ENCODE measurements around the gene CRYZL1. TPM values are rescaled to one million over a fixed set of nuclear protein-coding genes. Genes with fewer than 3 reads are reported as not detected.

The CRYZL1 gene
- 10 to 100 TPM; 63.9 to 64.2 TPM for total RNA-seq
- polyA plus RNA-seq: 10 to 100 TPM; 34.4 to 38.8 TPM

DNA sequence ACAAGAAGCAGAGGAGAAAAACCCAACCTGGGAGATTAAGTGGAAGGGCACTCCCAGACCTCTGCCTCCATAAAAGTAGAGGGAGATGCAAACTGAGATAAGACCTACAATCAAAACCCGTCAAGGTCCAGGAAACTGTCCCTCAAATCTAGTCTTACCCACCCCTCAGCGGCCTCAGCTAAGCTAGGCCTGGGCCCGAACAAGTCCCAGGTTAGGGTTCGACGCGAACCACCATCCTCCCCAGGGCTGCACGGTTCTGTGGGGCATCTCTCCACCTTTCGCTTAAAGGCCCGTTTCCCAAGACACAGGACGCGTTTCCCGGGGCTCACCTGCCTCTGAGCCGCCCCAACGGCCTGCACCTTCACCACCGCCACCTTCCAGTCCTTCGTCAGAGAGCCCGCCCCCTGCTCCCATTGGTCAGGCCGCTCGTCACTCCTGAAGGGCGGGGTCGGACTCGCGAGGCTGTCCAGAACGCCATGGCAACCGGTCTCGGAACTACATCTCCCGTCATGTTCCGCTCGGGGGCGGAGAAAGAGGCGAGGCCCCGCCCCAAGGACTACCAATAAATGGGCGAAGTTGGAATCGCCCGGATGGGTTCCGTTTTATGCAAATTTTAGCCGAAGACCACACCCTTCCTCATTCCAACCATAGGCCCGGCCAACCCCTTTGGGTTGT is at the start of gene CRYZL1:
TSS of gene CRYZL1 (minus strand) at position 390 of the 675 bp plus-strand sequence. CDS start 10,190 bp downstream, outside the sequence.
- H3K4me3 Mint-ChIP-seq: peak within 1 kb of the TSS; percentile 93 to 99 (median 98)
- intact Hi-C loops (cut with micrococcal nuclease): loop anchor here (1.0 to 5.0 kb wide), 10 partner anchors 99 to 1249 kb away; partner anchors contain the start of genes ATP5PO, CFAP298, DNAJC28 and GART
- CTCF ChIA-PET (ENCODE audit: partially characterized antibody): interaction anchor here (1.3 kb wide), 1 partner anchor 870 kb away, joined by 3 read pairs; the partner anchor contains the start of gene PAXBP1

DNA sequence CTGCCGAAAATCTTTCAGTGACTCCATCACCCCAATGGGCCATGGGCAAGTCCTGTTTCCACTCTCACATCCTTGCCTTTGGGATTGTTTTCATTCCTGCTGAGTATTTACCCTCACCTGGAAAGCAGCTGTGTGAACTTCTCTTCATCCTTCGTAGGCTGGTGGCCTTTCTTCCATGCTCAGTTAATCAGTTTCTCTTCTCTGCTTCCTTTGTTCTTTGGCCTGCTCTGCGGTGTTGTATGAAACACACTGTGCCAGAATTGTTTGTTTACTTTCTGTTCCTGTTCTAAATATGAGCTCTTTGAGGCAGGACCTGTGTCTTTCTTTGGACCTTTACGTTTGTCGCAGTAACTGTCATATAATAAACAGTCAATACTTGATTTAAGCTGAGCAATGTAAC is 49.3 kb upstream of the CRYZL1 start:
- ChIA-PET CTCF (ENCODE audit: partially characterized antibody) (no interaction called here), POLR2A (ENCODE audit: partially characterized antibody) (no interaction called here)
- Mint-ChIP-seq H3K4me3 (no peak overlapping the region), H3K36me3 (no peaks in the 10 kb centered on the region), H3K27ac (no peak overlapping the region), H3K27me3 (peaks cover 0 to 9% of the 10 kb centered on the region in 2 donors), H3K4me1 (peaks cover 0 to 2% (median 0%) of the 10 kb centered on the region in 4 donors), H3K9me3 (peaks cover 0 to 1% (median 0%) of the 10 kb centered on the region in 8 donors)
- no peaks in the 10 kb centered on the region for H3K27me3 ChIP-seq (ENCODE audit: insufficient read depth, low read length)
- DNase-seq: no peak
- no peak overlapping the region for H3K4me3 ChIP-seq (ENCODE audit: low read length in 2 of 2)
- H3K27ac ChIP-seq (ENCODE audit: low read depth, low read length): no peak overlapping the region
- no peaks in the 10 kb centered on the region for H3K9me3 ChIP-seq (ENCODE audit: control insufficient read depth in 1 of 2, low read length in 2 of 2)
- no peaks in the 10 kb centered on the region for H3K36me3 ChIP-seq (ENCODE audit: insufficient read depth, low read length)
- intact Hi-C loops (cut with micrococcal nuclease): no loop called here
- no peaks in the 10 kb centered on the region for H3K4me1 ChIP-seq (ENCODE audit: insufficient read depth, low read length)

More for the DNA sequence above, at the start of gene CRYZL1:
- Histone ChIP-seq H3K27ac (ENCODE audit: low read depth, low read length) (peak within 1 kb of the TSS; percentile 67), H3K4me3 (ENCODE audit: low read length in 2 of 2) (peak within 1 kb of the TSS; percentile 87 to 94), H3K9me3 (ENCODE audit: control insufficient read depth in 1 of 2, low read length in 2 of 2) (no peaks in the 10 kb centered on the region), H3K4me1 (ENCODE audit: insufficient read depth, low read length) (peaks cover 28% of the 10 kb centered on the region), H3K27me3 (ENCODE audit: insufficient read depth, low read length) (peaks cover 7% of the 10 kb centered on the region), H3K36me3 (ENCODE audit: insufficient read depth, low read length) (no peaks in the 10 kb centered on the region)
- Mint-ChIP-seq H3K27ac (peak within 1 kb of the TSS; percentile 88 to 100 (median 97)), H3K36me3 (peaks cover 6 to 11% of the 10 kb centered on the region in 2 donors), H3K4me1 (peaks cover 17 to 50% (median 28%) of the 10 kb centered on the region in 4 donors), H3K9me3 (no peaks in the 10 kb centered on the region), H3K27me3 (peaks cover 5 to 15% of the 10 kb centered on the region in 2 donors)
- POLR2A ChIA-PET (ENCODE audit: partially characterized antibody): interaction anchor here (1.1 to 2.2 kb wide), 2 partner anchors 98 to 162 kb away, joined by 4 to 11 read pairs; partner anchors contain the start of genes SON and TMEM50B
- DNase-seq: peak; percentile 100

DNA sequence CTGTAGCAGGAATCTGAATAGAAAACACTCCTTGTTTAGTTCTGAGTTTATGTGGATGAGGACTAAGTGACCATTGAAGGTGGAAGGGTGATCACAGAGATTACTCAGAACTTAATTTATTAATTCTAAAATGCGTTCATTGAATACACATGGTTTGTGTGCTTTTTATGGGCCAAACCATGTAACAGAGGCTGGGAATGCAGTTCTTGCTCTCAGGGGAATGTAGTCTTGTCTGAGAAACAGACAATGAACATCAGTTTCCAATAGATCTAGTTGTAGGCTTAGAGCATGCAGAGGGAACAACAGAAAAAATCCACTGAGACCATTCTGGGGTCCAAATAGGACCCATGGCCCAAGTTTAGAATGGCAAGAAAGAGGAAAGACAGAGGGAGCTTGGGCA is 46.8 kb upstream of the CRYZL1 start:
- Histone ChIP-seq H3K36me3 (ENCODE audit: insufficient read depth, low read length) (no peaks in the 10 kb centered on the region), H3K9me3 (ENCODE audit: control insufficient read depth in 1 of 2, low read length in 2 of 2) (no peaks in the 10 kb centered on the region), H3K27ac (ENCODE audit: low read depth, low read length) (no peak overlapping the region), H3K27me3 (ENCODE audit: insufficient read depth, low read length) (no peaks in the 10 kb centered on the region), H3K4me3 (ENCODE audit: low read length in 2 of 2) (no peak overlapping the region), H3K4me1 (ENCODE audit: insufficient read depth, low read length) (no peaks in the 10 kb centered on the region)
- H3K9me3 Mint-ChIP-seq: peaks cover 0 to 1% (median 0%) of the 10 kb centered on the region in 8 donors
- H3K4me1 Mint-ChIP-seq: peaks cover 0 to 2% (median 0%) of the 10 kb centered on the region in 4 donors
- ChIA-PET CTCF (ENCODE audit: partially characterized antibody) (no interaction called here), POLR2A (ENCODE audit: partially characterized antibody) (no interaction called here)
- no peak for DNase-seq
- H3K27me3 Mint-ChIP-seq: peaks cover 2 to 17% of the 10 kb centered on the region in 2 donors
- intact Hi-C loops (cut with micrococcal nuclease): no loop called here
- H3K4me3 Mint-ChIP-seq: no peak overlapping the region
- no peak overlapping the region for H3K27ac Mint-ChIP-seq
- H3K36me3 Mint-ChIP-seq: no peaks in the 10 kb centered on the region

DNA sequence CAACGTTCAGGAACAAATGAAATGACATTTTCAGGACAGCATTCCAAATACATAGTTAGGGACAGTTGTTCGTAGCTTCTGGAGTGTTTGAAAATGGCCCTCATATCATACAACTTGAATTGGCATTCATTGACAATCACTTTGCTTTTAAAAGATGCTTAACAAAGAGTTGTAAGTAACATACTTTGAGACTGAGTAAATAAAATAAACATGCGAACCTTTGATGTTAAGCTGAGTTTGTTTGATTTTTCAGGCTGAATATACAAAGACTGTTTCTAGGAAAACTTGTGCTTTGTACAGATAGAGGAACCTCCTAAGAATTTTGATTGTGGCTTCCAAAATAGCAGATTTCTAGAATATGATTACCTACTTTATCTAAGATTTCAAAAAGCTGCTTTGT is 46.1 kb upstream of the CRYZL1 start:
- no peaks in the 10 kb centered on the region for H3K36me3 ChIP-seq (ENCODE audit: insufficient read depth, low read length)
- no peak overlapping the region for H3K4me3 ChIP-seq (ENCODE audit: low read length in 2 of 2)
- intact Hi-C loops (cut with micrococcal nuclease): no loop called here
- POLR2A ChIA-PET (ENCODE audit: partially characterized antibody): no interaction called here
- Mint-ChIP-seq H3K27ac (no peak overlapping the region), H3K27me3 (peaks cover 3 to 19% of the 10 kb centered on the region in 2 donors), H3K4me3 (no peak overlapping the region), H3K4me1 (peaks cover 0 to 2% (median 0%) of the 10 kb centered on the region in 4 donors), H3K36me3 (no peaks in the 10 kb centered on the region), H3K9me3 (peaks cover 0 to 1% (median 0%) of the 10 kb centered on the region in 8 donors)
- no peaks in the 10 kb centered on the region for H3K9me3 ChIP-seq (ENCODE audit: control insufficient read depth in 1 of 2, low read length in 2 of 2)
- H3K27me3 ChIP-seq (ENCODE audit: insufficient read depth, low read length): no peaks in the 10 kb centered on the region
- DNase-seq: no peak
- no peaks in the 10 kb centered on the region for H3K4me1 ChIP-seq (ENCODE audit: insufficient read depth, low read length)
- no peak overlapping the region for H3K27ac ChIP-seq (ENCODE audit: low read depth, low read length)
- CTCF ChIA-PET (ENCODE audit: partially characterized antibody): no interaction called here

DNA sequence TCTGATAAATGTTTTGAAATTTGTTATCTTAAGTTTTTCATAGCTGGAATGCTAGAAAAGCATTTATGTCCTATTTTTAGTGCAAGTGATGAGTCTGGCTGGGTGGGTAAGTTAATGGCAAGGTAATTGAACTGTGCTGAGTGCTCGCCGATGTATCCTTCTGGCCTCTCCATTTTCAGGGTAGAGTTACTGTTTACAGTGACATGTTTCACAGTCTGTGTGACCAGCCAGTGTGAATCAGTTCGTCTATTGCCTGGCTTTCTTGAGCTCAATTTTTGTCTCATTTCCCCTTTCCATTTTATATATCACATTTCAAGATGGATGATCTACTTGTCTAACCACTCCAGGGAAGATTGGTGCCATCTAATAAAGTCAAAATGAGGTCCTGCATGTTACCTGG is 44.8 kb upstream of the CRYZL1 start:
- peaks cover 3 to 19% of the 10 kb centered on the region in 2 donors for H3K27me3 Mint-ChIP-seq
- H3K9me3 Mint-ChIP-seq: no peaks in the 10 kb centered on the region
- no peaks in the 10 kb centered on the region for H3K36me3 Mint-ChIP-seq
- peaks cover 0 to 2% (median 0%) of the 10 kb centered on the region in 4 donors for H3K4me1 Mint-ChIP-seq
- Histone ChIP-seq H3K4me3 (ENCODE audit: low read length in 2 of 2) (no peak overlapping the region), H3K9me3 (ENCODE audit: control insufficient read depth in 1 of 2, low read length in 2 of 2) (no peaks in the 10 kb centered on the region), H3K27ac (ENCODE audit: low read depth, low read length) (no peak overlapping the region), H3K27me3 (ENCODE audit: insufficient read depth, low read length) (no peaks in the 10 kb centered on the region), H3K4me1 (ENCODE audit: insufficient read depth, low read length) (no peaks in the 10 kb centered on the region), H3K36me3 (ENCODE audit: insufficient read depth, low read length) (no peaks in the 10 kb centered on the region)
- no peak overlapping the region for H3K4me3 Mint-ChIP-seq
- ChIA-PET POLR2A (ENCODE audit: partially characterized antibody) (no interaction called here), CTCF (ENCODE audit: partially characterized antibody) (interaction anchor here (0.6 kb wide), 1 partner anchor 261 kb away, joined by 3 read pairs; no protein-coding TSS in a partner anchor)
- H3K27ac Mint-ChIP-seq: no peak overlapping the region
- DNase-seq: no peak
- intact Hi-C loops (cut with micrococcal nuclease): no loop called here

DNA sequence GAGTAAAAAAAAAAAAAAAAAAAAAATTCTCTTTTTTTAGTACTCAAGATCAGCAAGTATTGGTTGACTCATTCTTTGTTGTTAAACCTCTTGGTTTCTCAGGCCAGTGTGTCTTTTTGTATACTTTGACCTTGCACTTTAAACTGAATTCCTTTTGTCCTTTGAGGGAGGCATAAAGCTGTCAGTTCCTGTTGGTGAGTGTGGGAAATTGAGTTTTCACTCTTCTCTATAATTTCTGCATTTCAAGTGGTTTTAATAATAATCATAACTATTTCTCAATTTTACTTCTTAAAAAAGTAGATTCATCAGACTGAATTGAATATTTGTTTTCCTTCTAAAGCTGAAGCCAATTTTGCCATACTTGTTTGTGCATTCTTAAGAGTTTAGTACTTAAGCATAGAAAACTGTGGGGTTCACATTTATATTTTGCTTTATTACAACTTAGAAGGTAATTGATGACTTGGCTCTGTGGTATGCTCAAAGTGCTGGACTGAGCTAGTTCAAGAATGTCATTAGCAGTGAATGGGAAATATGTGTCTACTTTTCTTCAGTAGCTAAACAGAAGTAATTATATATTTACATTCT is 44.2 kb upstream of the CRYZL1 start:
- H3K9me3 Mint-ChIP-seq: no peaks in the 10 kb centered on the region
- intact Hi-C loops (cut with micrococcal nuclease): no loop called here
- Histone ChIP-seq H3K9me3 (ENCODE audit: control insufficient read depth in 1 of 2, low read length in 2 of 2) (no peaks in the 10 kb centered on the region), H3K4me3 (ENCODE audit: low read length in 2 of 2) (no peak overlapping the region), H3K27ac (ENCODE audit: low read depth, low read length) (no peak overlapping the region), H3K36me3 (ENCODE audit: insufficient read depth, low read length) (no peaks in the 10 kb centered on the region), H3K27me3 (ENCODE audit: insufficient read depth, low read length) (no peaks in the 10 kb centered on the region), H3K4me1 (ENCODE audit: insufficient read depth, low read length) (no peaks in the 10 kb centered on the region)
- no peak overlapping the region for H3K27ac Mint-ChIP-seq
- ChIA-PET CTCF (ENCODE audit: partially characterized antibody) (interaction anchor here (0.7 kb wide), 1 partner anchor 51 kb away, joined by 3 read pairs; no protein-coding TSS in a partner anchor), POLR2A (ENCODE audit: partially characterized antibody) (no interaction called here)
- H3K4me1 Mint-ChIP-seq: no peaks in the 10 kb centered on the region
- peaks cover 3 to 21% of the 10 kb centered on the region in 2 donors for H3K27me3 Mint-ChIP-seq
- no peaks in the 10 kb centered on the region for H3K36me3 Mint-ChIP-seq
- DNase-seq: no peak
- H3K4me3 Mint-ChIP-seq: no peak overlapping the region

GRCh38 chr21:33684923-33685560 is 43.5 kb upstream of the CRYZL1 start:
- POLR2A ChIA-PET (ENCODE audit: partially characterized antibody): no interaction called here

More at GRCh38 chr21:33684923-33685560, 43.5 kb upstream of the CRYZL1 start:
- Mint-ChIP-seq H3K9me3 (no peaks in the 10 kb centered on the region), H3K4me1 (no peaks in the 10 kb centered on the region), H3K4me3 (no peak overlapping the region), H3K27ac (no peak overlapping the region), H3K36me3 (no peaks in the 10 kb centered on the region), H3K27me3 (peaks cover 3 to 21% of the 10 kb centered on the region in 2 donors)
- H3K27ac ChIP-seq (ENCODE audit: low read depth, low read length): no peak overlapping the region
- intact Hi-C loops (cut with micrococcal nuclease): no loop called here
- H3K4me1 ChIP-seq (ENCODE audit: insufficient read depth, low read length): no peaks in the 10 kb centered on the region
- CTCF ChIA-PET (ENCODE audit: partially characterized antibody): interaction anchor here (0.7 kb wide), 1 partner anchor 51 kb away, joined by 3 read pairs; no protein-coding TSS in a partner anchor
- H3K9me3 ChIP-seq (ENCODE audit: control insufficient read depth in 1 of 2, low read length in 2 of 2): no peaks in the 10 kb centered on the region
- no peak for DNase-seq
- H3K36me3 ChIP-seq (ENCODE audit: insufficient read depth, low read length): no peaks in the 10 kb centered on the region
- no peak overlapping the region for H3K4me3 ChIP-seq (ENCODE audit: low read length in 2 of 2)
- no peaks in the 10 kb centered on the region for H3K27me3 ChIP-seq (ENCODE audit: insufficient read depth, low read length)
